Mesendoderm (in vitro differentiated cells): ENCODE measurements around the gene TNFAIP2.
A peak's percentile ranks its signal among the peaks of the same experiment; 100 is the strongest.

ENCODE experiments used
- DNase-seq: peaks from one replicate; pipeline ENCODE4 v3.0.0; 2013
- H2AK5ac ChIP-seq: 2 replicates; pipeline ENCODE4 v1.6.1; 2013; ENCODE audit warnings: low read length, inconsistent platforms
- H2BK120ac ChIP-seq: 2 replicates; pipeline ENCODE4 v1.6.1; 2013; ENCODE audit warnings: low read depth, mild to moderate bottlenecking, low read length, moderate library complexity, mixed read lengths
- H2BK15ac ChIP-seq: replicated peaks from 2 replicates; pipeline ENCODE4 v1.6.1; 2013; ENCODE audit warnings: low read depth, mild to moderate bottlenecking, moderate library complexity
- H2BK5ac ChIP-seq: 2 replicates; pipeline ENCODE4 v1.6.1; 2013; ENCODE audit warnings: low read length, inconsistent platforms
- H3K18ac ChIP-seq: 2 replicates; pipeline ENCODE4 v1.6.1; 2013; ENCODE audit warnings: mild to moderate bottlenecking, low read length, mixed read lengths
- H3K23ac ChIP-seq: one replicate; pipeline ENCODE4 v1.6.1; 2013; ENCODE audit warnings: low read length
- H3K27ac ChIP-seq: 2 replicates; pipeline ENCODE4 v1.5.1; 2013; ENCODE audit warnings: low read depth, mild to moderate bottlenecking, inconsistent platforms, low read length, moderate library complexity
- H3K27me3 ChIP-seq: 2 replicates; pipeline ENCODE4 v1.6.1; 2013; ENCODE audit warnings: low read length, control low read depth, mild to moderate bottlenecking, inconsistent platforms; ENCODE audit not compliant: insufficient read depth, poor library complexity
- H3K36me3 ChIP-seq: 2 replicates; pipeline ENCODE4 v1.6.1; 2013; ENCODE audit warnings: low read length, inconsistent platforms; ENCODE audit not compliant: control insufficient read depth, insufficient read depth
- H3K4ac ChIP-seq: one replicate; pipeline ENCODE4 v1.6.1; 2013; ENCODE audit warnings: low read depth, mild to moderate bottlenecking, low read length, moderate library complexity
- H3K4me1 ChIP-seq: 2 replicates; pipeline ENCODE4 v1.6.1; 2013; ENCODE audit warnings: low read depth, low read length, inconsistent platforms; ENCODE audit not compliant: control insufficient read depth
- H3K4me2 ChIP-seq: 2 replicates; pipeline ENCODE4 v1.6.1; 2013; ENCODE audit warnings: low read length
- H3K4me3 ChIP-seq: 2 replicates; pipeline ENCODE4 v1.5.1; 2013; ENCODE audit warnings: mild to moderate bottlenecking, low read length
- H3K56ac ChIP-seq: one replicate; pipeline ENCODE4 v1.6.1; 2013; ENCODE audit warnings: low read length
- H3K79me1 ChIP-seq: 2 replicates; pipeline ENCODE4 v1.6.1; 2013; ENCODE audit warnings: low read length, inconsistent platforms
- H3K79me2 ChIP-seq: 2 replicates; pipeline ENCODE4 v1.6.1; 2013; ENCODE audit warnings: mild to moderate bottlenecking, low read length; ENCODE audit not compliant: control insufficient read depth, insufficient read depth
- H3K9ac ChIP-seq: 2 replicates; pipeline ENCODE4 v1.6.1; 2013; ENCODE audit warnings: low read length, inconsistent platforms
- H4K5ac ChIP-seq: one replicate; pipeline ENCODE4 v1.6.1; 2013; ENCODE audit warnings: low read length
- H4K8ac ChIP-seq: one replicate; pipeline ENCODE4 v1.6.1; 2013; ENCODE audit warnings: low read depth, mild to moderate bottlenecking, control low read depth, low read length, moderate library complexity
- WGBS: extraction: QIAGEN DNeasy Blood & Tissue Kit; methylation state at CpG from one replicate; pipeline ENCODE4 v1.1.7; 2013; ENCODE audit warnings: low lambda C conversion rate, missing lambda C conversion rate; ENCODE audit not compliant: insufficient coverage; ENCODE audit errors: extremely low coverage; 5-methylcytosine and 5-hydroxymethylcytosine counted together

Gene TNFAIP2

GRCh38 chr14:103087343-103087835, 35.9 kb upstream of the TNFAIP2 start:
- H2AK5ac ChIP-seq: no peak overlapping the region
- no peak overlapping the region for H3K18ac ChIP-seq
- no peaks in the 10 kb centered on the region for H3K79me1 ChIP-seq
- no peak overlapping the region for H4K8ac ChIP-seq
- H3K56ac ChIP-seq: no peak overlapping the region
- H3K9ac ChIP-seq: no peak overlapping the region
- H2BK15ac ChIP-seq: no peak overlapping the region
- H3K4me3 ChIP-seq: no peak overlapping the region
- H3K36me3 ChIP-seq: no peaks in the 10 kb centered on the region
- H3K23ac ChIP-seq: no peak overlapping the region
- no peak overlapping the region for H3K4me2 ChIP-seq
- H2BK5ac ChIP-seq: no peak overlapping the region
- H3K79me2 ChIP-seq: no peaks in the 10 kb centered on the region
- no peak overlapping the region for H3K27ac ChIP-seq
- peaks cover 5% of the 10 kb centered on the region for H3K27me3 ChIP-seq
- no peak overlapping the region for H3K4ac ChIP-seq
- no peaks in the 10 kb centered on the region for H3K4me1 ChIP-seq
- peak; percentile 53 for DNase-seq
- no peak overlapping the region for H4K5ac ChIP-seq
- WGBS: no CpG with 5 or more reads among the region's 13 CpGs
- no peak overlapping the region for H2BK120ac ChIP-seq

- H3K23ac ChIP-seq: no peak overlapping the region
These were observed 34.3 kb upstream of the TNFAIP2 start for GRCh38 chr14:103088921-103089320.

GRCh38 chr14:103089386-103090335, 33.6 kb upstream of the TNFAIP2 start:
- no peaks in the 10 kb centered on the region for H3K79me1 ChIP-seq
- no peak for DNase-seq
- H2BK5ac ChIP-seq: no peak overlapping the region
- H3K27ac ChIP-seq: no peak overlapping the region
- H4K8ac ChIP-seq: no peak overlapping the region
- no peaks in the 10 kb centered on the region for H3K36me3 ChIP-seq
- no peak overlapping the region for H3K56ac ChIP-seq
- H4K5ac ChIP-seq: no peak overlapping the region
- no peak overlapping the region for H3K4me2 ChIP-seq
- H2BK120ac ChIP-seq: no peak overlapping the region
- no CpG with 5 or more reads among the region's 28 CpGs for WGBS
- no peak overlapping the region for H3K23ac ChIP-seq
- no peaks in the 10 kb centered on the region for H3K27me3 ChIP-seq
- H2AK5ac ChIP-seq: no peak overlapping the region
- H3K4me1 ChIP-seq: no peaks in the 10 kb centered on the region
- no peak overlapping the region for H3K9ac ChIP-seq
- no peak overlapping the region for H3K4me3 ChIP-seq
- H3K79me2 ChIP-seq: no peaks in the 10 kb centered on the region
- H3K4ac ChIP-seq: no peak overlapping the region
- H3K18ac ChIP-seq: no peak overlapping the region
- H2BK15ac ChIP-seq: no peak overlapping the region

More at GRCh38 chr14:103088921-103089320, 34.3 kb upstream of the TNFAIP2 start:
- WGBS: no CpG with 5 or more reads among the region's 6 CpGs
- DNase-seq: no peak
- no peak overlapping the region for H3K27ac ChIP-seq
- no peak overlapping the region for H3K9ac ChIP-seq
- no peaks in the 10 kb centered on the region for H3K79me1 ChIP-seq
- H4K8ac ChIP-seq: no peak overlapping the region
- no peak overlapping the region for H2BK120ac ChIP-seq
- no peaks in the 10 kb centered on the region for H3K36me3 ChIP-seq
- no peak overlapping the region for H3K18ac ChIP-seq
- H3K27me3 ChIP-seq: peaks cover 3% of the 10 kb centered on the region
- H4K5ac ChIP-seq: no peak overlapping the region
- H3K4ac ChIP-seq: no peak overlapping the region
- H2BK15ac ChIP-seq: no peak overlapping the region
- no peaks in the 10 kb centered on the region for H3K79me2 ChIP-seq
- no peak overlapping the region for H3K4me2 ChIP-seq
- no peaks in the 10 kb centered on the region for H3K4me1 ChIP-seq
- H2AK5ac ChIP-seq: no peak overlapping the region
- no peak overlapping the region for H3K56ac ChIP-seq
- H2BK5ac ChIP-seq: no peak overlapping the region
- H3K4me3 ChIP-seq: no peak overlapping the region

GRCh38 chr14:103090481-103091020, 32.7 kb upstream of the TNFAIP2 start:
- Histone ChIP-seq H3K27me3 (no peaks in the 10 kb centered on the region), H3K79me2 (no peaks in the 10 kb centered on the region), H2BK15ac (no peak overlapping the region), H3K23ac (no peak overlapping the region), H3K4me3 (no peak overlapping the region), H2BK120ac (no peak overlapping the region), H3K36me3 (no peaks in the 10 kb centered on the region), H2BK5ac (no peak overlapping the region), H4K8ac (no peak overlapping the region), H3K4me2 (no peak overlapping the region), H3K9ac (no peak overlapping the region), H3K4me1 (no peaks in the 10 kb centered on the region), H3K4ac (no peak overlapping the region), H3K18ac (no peak overlapping the region), H4K5ac (no peak overlapping the region), H2AK5ac (no peak overlapping the region), H3K56ac (no peak overlapping the region), H3K27ac (no peak overlapping the region), H3K79me1 (no peaks in the 10 kb centered on the region)
- no peak for DNase-seq
- no CpG with 5 or more reads among the region's 12 CpGs for WGBS

- peak overlapping the region; percentile 80 for H3K23ac ChIP-seq
- no peak overlapping the region for H3K4me3 ChIP-seq
- no peak overlapping the region for H2BK5ac ChIP-seq
- H3K36me3 ChIP-seq: no peaks in the 10 kb centered on the region
- no peak overlapping the region for H3K4ac ChIP-seq
- no peaks in the 10 kb centered on the region for H3K27me3 ChIP-seq
- peak overlapping the region; percentile 67 for H3K9ac ChIP-seq
- no peak overlapping the region for H4K5ac ChIP-seq
- peak overlapping the region; percentile 11 for H3K18ac ChIP-seq
- no peak overlapping the region for H4K8ac ChIP-seq
- no peak overlapping the region for H2BK15ac ChIP-seq
- H3K4me2 ChIP-seq: peak overlapping the region; percentile 84
- H3K4me1 ChIP-seq: no peaks in the 10 kb centered on the region
- no peak overlapping the region for H2AK5ac ChIP-seq
- H2BK120ac ChIP-seq: no peak overlapping the region
- H3K27ac ChIP-seq: no peak overlapping the region
- H3K79me2 ChIP-seq: no peaks in the 10 kb centered on the region
- H3K56ac ChIP-seq: peak overlapping the region; percentile 73
- H3K79me1 ChIP-seq: no peaks in the 10 kb centered on the region
- DNase-seq: no peak
- no CpG with 5 or more reads among the region's 69 CpGs for WGBS
These were observed 32.0 kb upstream of the TNFAIP2 start for GRCh38 chr14:103091041-103091882.
